SK-N-SH (cell line): ENCODE measurements around the gene DENND5B. TPM values are rescaled to one million over a fixed set of nuclear protein-coding genes. Genes with fewer than 3 reads are reported as not detected.

Source experiments
- CTCF ChIA-PET: fragments of 300-600, 350-600 bp; formaldehyde crosslinking; extraction: SDS; loops from one replicate; lab custom pipeline; 2021; lab: Yijun Ruan, JAX
- POLR2A ChIA-PET: fragments of 350-600 bp; sonication (Branson Sonifier 250); formaldehyde crosslinking; extraction: SDS; loops from one replicate; lab custom pipeline; 2020; ENCODE audit warnings: antibody characterized with exemption, inconsistent platforms; lab: Yijun Ruan, JAX
- DNase-seq: peaks from one replicate; pipeline ENCODE4 v3.0.0; 2012
- H2AFZ ChIP-seq: fragments of 200-600 bp; sonication (generic); 2 replicates; pipeline ENCODE4 v1.8.1; 2016; ENCODE audit warnings: antibody characterized with exemption, mild to moderate bottlenecking, low read depth
- H3F3A ChIP-seq: fragments of 200-600 bp; sonication (generic); replicated peaks from 2 replicates; pipeline ENCODE3; 2016; ENCODE audit warnings: antibody characterized with exemption, mild to moderate bottlenecking; ENCODE audit not compliant: insufficient read depth
- H3K27ac ChIP-seq, 2 experiments: fragments of 200-500 bp in 1 of 2; fragments of 200-600 bp in 1 of 2; sonication (Bioruptor generic) in 1 of 2; sonication (generic), shearing (Covaris generic) in 1 of 2; 2 replicates each; pipeline versions ENCODE4 v1.5.1 to v1.6.1; 2014 to 2016; ENCODE audit warnings: low read depth in 2 of 2, inconsistent platforms in 1 of 2, low read length in 1 of 2, mild to moderate bottlenecking in 1 of 2, mixed read lengths in 1 of 2
- H3K27me3 ChIP-seq: fragments of 200-600 bp; sonication (generic), shearing (Covaris generic); 2 replicates; pipeline ENCODE4 v1.6.1; 2016; ENCODE audit warnings: mixed run types; ENCODE audit not compliant: insufficient read depth
- H3K36me3 ChIP-seq, 2 experiments: fragments of 200-500 bp in 1 of 2; fragments of 200-600 bp in 1 of 2; sonication (Bioruptor generic) in 1 of 2; sonication (generic) in 1 of 2; replicated peaks in 1 of 2; 2 replicates each; pipeline versions ENCODE3 to v1.5.1; 2014 to 2016; ENCODE audit warnings: low read length in 1 of 2, mild to moderate bottlenecking in 1 of 2; ENCODE audit not compliant: insufficient read depth in 2 of 2, control insufficient read depth in 1 of 2
- H3K4me1 ChIP-seq, 2 experiments: fragments of 200-500 bp in 1 of 2; fragments of 200-600 bp in 1 of 2; sonication (Bioruptor generic) in 1 of 2; sonication (generic), shearing (Covaris generic) in 1 of 2; 2 replicates each; pipeline versions ENCODE4 v1.5.1 to v1.6.1; 2014 to 2016; ENCODE audit warnings: low read depth in 1 of 2, low read length in 1 of 2, mixed run types in 1 of 2; ENCODE audit not compliant: insufficient read depth in 2 of 2, control insufficient read depth in 1 of 2
- H3K4me2 ChIP-seq: fragments of 200-600 bp; sonication (generic), shearing (Covaris generic); 2 replicates; pipeline ENCODE4 v1.6.1; 2017; ENCODE audit warnings: mixed run types
- H3K4me3 ChIP-seq, 2 experiments: fragments of 200-500 bp in 1 of 2; fragments of 200-600 bp in 1 of 2; sonication (Bioruptor generic) in 1 of 2; sonication (generic), shearing (Covaris generic) in 1 of 2; 2 replicates each; pipeline versions ENCODE4 v1.5.1 to v1.8.1; 2014 to 2016; ENCODE audit warnings: low read depth in 2 of 2, inconsistent platforms in 1 of 2, low read length in 1 of 2, mild to moderate bottlenecking in 1 of 2, mixed read lengths in 1 of 2, moderate library complexity in 1 of 2
- H3K79me2 ChIP-seq: fragments of 200-600 bp; sonication (generic); 2 replicates; pipeline ENCODE4 v1.8.1; 2017; ENCODE audit warnings: mild to moderate bottlenecking; ENCODE audit not compliant: insufficient read depth
- H3K9ac ChIP-seq: fragments of 200-600 bp; sonication (generic); 2 replicates; pipeline ENCODE4 v1.6.1; 2017; ENCODE audit warnings: mixed run types
- H3K9me2 ChIP-seq: fragments of 200-600 bp; sonication (generic); 2 replicates; pipeline ENCODE4 v1.6.1; 2017; ENCODE audit warnings: mixed run types
- H3K9me3 ChIP-seq: fragments of 200-600 bp; sonication (generic); 2 replicates; pipeline ENCODE4 v1.6.1; 2017; ENCODE audit warnings: mixed run types, mild to moderate bottlenecking, moderate library complexity
- H4K20me1 ChIP-seq: fragments of 200-600 bp; sonication (generic); 2 replicates; pipeline ENCODE4 v1.6.1; 2017; ENCODE audit warnings: mild to moderate bottlenecking, mixed run types; ENCODE audit not compliant: insufficient read depth
- ELF1 ChIP-seq: IDR thresholded peaks from 2 replicates; pipeline ENCODE4 v1.4.0; 2012
- EP300 ChIP-seq, 2 experiments: IDR thresholded peaks; 2 replicates each; pipeline versions ENCODE4 v1.4.0 to v1.6.1; 2012; ENCODE audit warnings: borderline replicate concordance in 1 of 2, low read depth in 1 of 2, low read length in 1 of 2
- FOXJ3 ChIP-seq: sonication (generic); formaldehyde crosslinking; IDR thresholded peaks from 2 replicates; pipeline ENCODE4 v1.5.1; 2020; ENCODE audit warnings: mild to moderate bottlenecking, missing genetic modification reagents
- FOXM1 ChIP-seq: IDR thresholded peaks from 2 replicates; pipeline ENCODE4 v1.4.0; 2012; ENCODE audit warnings: low read depth, mild to moderate bottlenecking
- GABPA ChIP-seq: IDR thresholded peaks from 2 replicates; pipeline ENCODE4 v1.4.0; 2012; ENCODE audit warnings: low read depth, mild to moderate bottlenecking
- JUND ChIP-seq: IDR thresholded peaks from 2 replicates; pipeline ENCODE4 v1.4.0; 2012
- MAX ChIP-seq: IDR thresholded peaks from 2 replicates; pipeline ENCODE4 v1.4.0; 2012; ENCODE audit warnings: low read depth
- MEF2A ChIP-seq: IDR thresholded peaks from 2 replicates; pipeline ENCODE4 v1.4.0; 2012; ENCODE audit warnings: low read depth, borderline replicate concordance
- MXI1 ChIP-seq: IDR thresholded peaks from 2 replicates; pipeline ENCODE4 v1.6.1; 2012; ENCODE audit warnings: mild to moderate bottlenecking, low read depth, low read length, improper control_type of control experiment
- NFIC ChIP-seq: IDR thresholded peaks from 2 replicates; pipeline ENCODE4 v1.4.0; 2012; ENCODE audit warnings: borderline replicate concordance
- POLR2AphosphoS5 ChIP-seq: IDR thresholded peaks from 2 replicates; pipeline ENCODE4 v1.6.1; 2012; ENCODE audit warnings: low read depth, low read length
- RAD21 ChIP-seq: IDR thresholded peaks from 2 replicates; pipeline ENCODE4 v1.6.1; 2012; ENCODE audit warnings: mild to moderate bottlenecking, low read length
- REST ChIP-seq: IDR thresholded peaks from 2 replicates; pipeline ENCODE4 v1.6.1; 2012; ENCODE audit warnings: mild to moderate bottlenecking, low read depth, low read length, moderate library complexity
- RFX5 ChIP-seq: IDR thresholded peaks from 2 replicates; pipeline ENCODE4 v1.6.1; 2012; ENCODE audit warnings: mild to moderate bottlenecking, improper control_type of control experiment, low read length
- SIN3A ChIP-seq: IDR thresholded peaks from 2 replicates; pipeline ENCODE4 v1.6.1; 2012; ENCODE audit warnings: low read depth, mild to moderate bottlenecking, low read length, moderate library complexity, borderline replicate concordance
- SMC3 ChIP-seq: IDR thresholded peaks from 2 replicates; pipeline ENCODE4 v1.6.1; 2012; ENCODE audit warnings: low read depth, low read length, improper control_type of control experiment
- TAF1 ChIP-seq: IDR thresholded peaks from 2 replicates; pipeline ENCODE4 v1.6.1; 2012; ENCODE audit warnings: low read depth, mild to moderate bottlenecking, low read length, moderate library complexity, borderline replicate concordance
- TCF12 ChIP-seq: IDR thresholded peaks from 2 replicates; pipeline ENCODE4 v1.4.0; 2012
- ZBTB33 ChIP-seq: IDR thresholded peaks from 2 replicates; pipeline ENCODE4 v1.4.0; 2012; ENCODE audit warnings: low read depth, borderline replicate concordance
- WGBS: methylation state at CpG from one replicate; pipeline ENCODE4 v1.1.6; 2017; ENCODE audit warnings: low lambda C conversion rate; 5-methylcytosine and 5-hydroxymethylcytosine counted together
- polyA plus RNA-seq, 3 experiments: library from polyadenylated mRNA; depleted of rRNA; stranded (reverse); fragments of >200 nt; gene quantifications; 2 replicates each; pipeline ENCODE4 v1.2.3, GENCODE V29; 2012

Gene DENND5B
- polyA plus RNA-seq, 1 of the 3 experiments (the other 2 are of a cell fraction): 5.3 TPM

DNA sequence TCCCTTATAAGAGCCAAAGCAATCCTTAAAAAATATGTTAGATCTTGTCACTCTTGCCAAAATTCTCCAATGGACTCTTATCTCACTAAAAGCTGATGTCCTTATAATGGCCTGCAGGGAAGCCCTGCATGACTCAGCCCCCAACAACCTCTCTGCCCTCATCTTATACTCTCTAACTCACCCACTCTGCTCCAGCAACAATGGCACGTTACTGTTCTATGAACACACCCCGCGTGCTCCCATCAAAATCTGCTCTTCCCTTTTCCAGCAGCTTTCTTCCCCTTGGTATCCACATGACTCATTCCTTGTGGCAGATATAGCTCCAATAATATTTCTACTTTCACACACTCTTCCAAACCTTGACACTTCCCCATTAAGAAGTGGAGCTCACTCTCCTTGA lies 108.1 kb downstream of the DENND5B start:
- Histone ChIP-seq H3K36me3 (peaks cover 13 to 21% of the 10 kb centered on the region in 2 experiments), H2AFZ (no peak overlapping the region), H3K27ac (peak overlapping the region in 1 of 2 experiments; percentile 61; a peak in 2 of 4 replicates), H3K4me1 (peaks cover 0 to 5% of the 10 kb centered on the region in 2 experiments; a peak in 2 of 4 replicates), H3K27me3 (no peaks in the 10 kb centered on the region), H3F3A (peaks cover 9% of the 10 kb centered on the region), H3K9ac (no peak overlapping the region), H3K4me3 (no peak overlapping the region), H3K9me2 (no peaks in the 10 kb centered on the region), H4K20me1 (no peaks in the 10 kb centered on the region), H3K4me2 (peak overlapping the region; percentile 19; the same call in 1 of the 2 replicates), H3K9me3 (no peaks in the 10 kb centered on the region), H3K79me2 (no peaks in the 10 kb centered on the region; the same call in 1 of the 2 replicates)
- TF ChIP-seq JUND: peak; percentile 46
- TF ChIP-seq ZBTB33: no peak
- no peak for TF ChIP-seq MXI1
- peak; percentile 21; the same call in 1 of the 2 replicates for TF ChIP-seq TCF12
- TF ChIP-seq MAX: no peak
- POLR2A ChIA-PET: no interaction called here
- CTCF ChIA-PET: no interaction called here
- DNase-seq: no peak
- WGBS: 78% methylated on average over 3 of the region's 3 CpGs

- Histone ChIP-seq H2AFZ (no peak overlapping the region), H3K79me2 (no peaks in the 10 kb centered on the region; the same call in 1 of the 2 replicates), H3F3A (peaks cover 9% of the 10 kb centered on the region), H3K4me3 (no peak overlapping the region), H4K20me1 (no peaks in the 10 kb centered on the region), H3K9me2 (no peaks in the 10 kb centered on the region), H3K36me3 (peaks cover 13 to 14% of the 10 kb centered on the region in 2 experiments), H3K9me3 (no peaks in the 10 kb centered on the region), H3K4me2 (no peak overlapping the region), H3K27ac (no peak overlapping the region), H3K9ac (no peak overlapping the region), H3K27me3 (no peaks in the 10 kb centered on the region), H3K4me1 (peaks cover 0 to 5% of the 10 kb centered on the region in 2 experiments; a peak in 2 of 4 replicates)
- WGBS: 75% methylated on average over 3 of the region's 3 CpGs
- TF ChIP-seq SMC3 (no peak), MEF2A (no peak), RFX5 (no peak), REST (no peak), FOXM1 (no peak), POLR2AphosphoS5 (no peak), FOXJ3 (no peak), TAF1 (no peak), EP300 (IDR thresholded peaks at IDR 0.05; ENCODE audit: borderline replicate concordance in 1 of 2, low read depth in 1 of 2, low read length in 1 of 2) (no peak), RAD21 (no peak), TCF12 (no peak), ELF1 (no peak), ZBTB33 (no peak), NFIC (no peak), SIN3A (no peak), GABPA (no peak)
- ChIA-PET POLR2A (no interaction called here), CTCF (no interaction called here)
- no peak for DNase-seq
Measured at GRCh38 chr12:31481415-31481814, 109.5 kb downstream of the DENND5B start.
